ENCODE results near the gene NOS3.

Gene NOS3

DNA sequence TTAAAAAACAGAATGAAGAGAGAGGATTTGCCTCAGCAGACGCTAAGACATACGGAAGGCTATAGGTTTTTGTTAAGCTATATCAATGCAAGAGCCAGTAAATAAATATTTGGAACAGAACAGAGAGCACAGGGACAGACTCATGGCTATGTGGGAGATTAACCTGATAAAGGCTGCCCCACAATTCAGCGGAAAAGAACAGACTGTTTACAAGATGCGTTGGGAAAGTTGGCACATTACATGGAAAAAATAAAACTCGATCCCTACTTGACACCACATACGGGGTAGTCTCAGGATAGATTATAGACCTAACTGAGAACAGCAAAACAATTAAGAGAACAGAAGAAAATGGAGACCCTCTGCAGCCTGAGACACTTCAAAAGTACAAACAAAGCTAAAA lies 23.5 kb upstream of the NOS3 start:
- H3K4me3 ChIP-seq (ENCODE audit: low read length), result no peak overlapping the region
- TF ChIP-seq, protein P1, sequence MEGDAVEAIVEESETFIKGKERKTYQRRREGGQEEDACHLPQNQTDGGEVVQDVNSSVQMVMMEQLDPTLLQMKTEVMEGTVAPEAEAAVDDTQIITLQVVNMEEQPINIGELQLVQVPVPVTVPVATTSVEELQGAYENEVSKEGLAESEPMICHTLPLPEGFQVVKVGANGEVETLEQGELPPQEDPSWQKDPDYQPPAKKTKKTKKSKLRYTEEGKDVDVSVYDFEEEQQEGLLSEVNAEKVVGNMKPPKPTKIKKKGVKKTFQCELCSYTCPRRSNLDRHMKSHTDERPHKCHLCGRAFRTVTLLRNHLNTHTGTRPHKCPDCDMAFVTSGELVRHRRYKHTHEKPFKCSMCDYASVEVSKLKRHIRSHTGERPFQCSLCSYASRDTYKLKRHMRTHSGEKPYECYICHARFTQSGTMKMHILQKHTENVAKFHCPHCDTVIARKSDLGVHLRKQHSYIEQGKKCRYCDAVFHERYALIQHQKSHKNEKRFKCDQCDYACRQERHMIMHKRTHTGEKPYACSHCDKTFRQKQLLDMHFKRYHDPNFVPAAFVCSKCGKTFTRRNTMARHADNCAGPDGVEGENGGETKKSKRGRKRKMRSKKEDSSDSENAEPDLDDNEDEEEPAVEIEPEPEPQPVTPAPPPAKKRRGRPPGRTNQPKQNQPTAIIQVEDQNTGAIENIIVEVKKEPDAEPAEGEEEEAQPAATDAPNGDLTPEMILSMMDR (IDR thresholded peaks at IDR 0.05; ENCODE audit: insufficient read depth, low read depth, low read length, missing control alignments), result no peak
- DNase-seq (ENCODE audit: low read depth), result no peak

DNA sequence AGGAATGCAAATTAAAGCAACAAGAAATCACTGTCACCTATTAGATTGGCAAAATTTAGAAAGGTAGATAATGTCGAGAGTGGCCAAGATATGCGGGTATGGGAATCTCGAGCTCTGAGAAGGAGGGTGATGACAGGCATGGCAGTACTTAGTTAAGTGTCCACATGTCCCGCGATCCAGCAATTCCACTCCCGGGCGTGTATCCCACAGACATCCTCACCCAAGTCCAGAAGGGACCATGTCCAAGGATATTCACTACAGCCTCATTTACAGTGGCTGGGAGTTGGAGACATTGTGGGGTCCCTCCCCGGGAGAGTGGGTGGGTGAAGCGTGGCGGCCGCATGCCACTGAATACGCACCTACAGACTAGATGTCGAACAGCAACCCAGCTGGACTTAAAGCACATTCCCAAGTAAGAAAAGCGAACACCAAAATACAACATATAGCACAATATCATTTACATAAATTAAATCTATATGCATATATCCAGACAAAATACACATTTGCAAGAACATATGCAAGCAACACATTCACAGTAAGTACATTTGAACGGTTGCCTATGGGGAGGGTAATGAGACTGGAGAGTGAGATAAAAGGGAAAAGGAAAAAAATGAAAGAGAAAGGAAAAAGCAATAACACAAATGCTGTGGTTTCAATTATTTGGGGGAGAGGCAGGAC lies 22.6 kb upstream of the NOS3 start:
- no peak for DNase-seq (ENCODE audit: low read depth)
- no peak overlapping the region for H3K4me3 ChIP-seq (ENCODE audit: low read length)
- TF ChIP-seq, protein P1 (IDR thresholded peaks at IDR 0.05; ENCODE audit: insufficient read depth, low read depth, low read length, missing control alignments), result no peak

DNA sequence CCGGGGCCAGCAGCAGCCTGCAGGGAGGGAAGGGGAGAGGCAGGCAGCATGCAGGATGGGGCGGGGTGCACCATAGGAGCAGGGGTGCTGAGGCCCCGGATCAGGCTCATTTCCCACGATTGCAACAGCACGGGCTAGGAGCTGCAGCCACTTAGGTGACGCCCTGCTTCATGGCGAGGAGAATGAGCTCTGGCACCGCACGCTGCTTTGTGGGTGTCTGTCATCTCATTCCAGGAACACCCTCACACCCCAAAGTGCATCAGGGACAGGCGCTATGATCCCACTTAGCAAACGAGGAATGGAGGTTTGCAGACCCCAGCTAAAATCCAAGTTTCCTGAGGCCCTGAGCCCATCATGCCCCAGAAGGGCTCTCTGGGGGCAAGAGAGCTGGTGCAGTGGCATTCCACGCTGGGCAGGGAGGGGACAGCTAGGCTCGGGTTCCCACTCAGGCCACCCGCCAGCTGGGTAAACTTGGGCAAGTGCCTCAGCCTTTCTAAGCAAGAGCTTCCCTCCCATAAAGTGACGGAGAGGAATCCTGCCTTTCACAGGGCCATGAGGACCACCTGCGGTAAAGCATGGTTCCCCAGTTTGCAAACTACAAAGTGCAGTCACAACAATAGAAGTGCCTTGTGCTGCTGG lies 22.0 kb upstream of the NOS3 start:
- TF ChIP-seq, protein P1 (IDR thresholded peaks at IDR 0.05; ENCODE audit: insufficient read depth, low read depth, low read length, missing control alignments), result no peak
- no peak for DNase-seq (ENCODE audit: low read depth)
- H3K4me3 ChIP-seq (ENCODE audit: low read length), result no peak overlapping the region

DNA sequence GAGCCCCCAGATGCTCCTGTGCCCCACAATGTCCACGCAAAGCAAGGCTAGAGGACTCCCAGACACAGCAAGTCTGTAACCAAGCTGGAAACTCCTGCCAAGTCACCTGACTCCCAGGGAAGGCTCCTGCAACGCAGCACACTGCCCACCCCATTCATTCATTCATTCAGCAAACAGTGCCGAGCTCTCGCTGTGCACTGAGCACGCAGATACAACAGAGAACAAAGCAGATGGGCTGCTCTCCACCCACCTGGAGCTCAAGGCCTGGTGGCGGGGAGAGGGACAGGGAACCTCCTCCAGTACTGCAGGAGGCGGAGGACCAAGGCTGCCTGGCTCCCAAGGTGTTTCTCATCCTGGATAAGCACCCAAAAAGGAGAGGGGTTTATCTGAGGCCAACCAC lies 21.3 kb upstream of the NOS3 start:
- no peak overlapping the region for H3K4me3 ChIP-seq (ENCODE audit: low read length)
- TF ChIP-seq, protein P1 (IDR thresholded peaks at IDR 0.05; ENCODE audit: insufficient read depth, low read depth, low read length, missing control alignments), result no peak

DNA sequence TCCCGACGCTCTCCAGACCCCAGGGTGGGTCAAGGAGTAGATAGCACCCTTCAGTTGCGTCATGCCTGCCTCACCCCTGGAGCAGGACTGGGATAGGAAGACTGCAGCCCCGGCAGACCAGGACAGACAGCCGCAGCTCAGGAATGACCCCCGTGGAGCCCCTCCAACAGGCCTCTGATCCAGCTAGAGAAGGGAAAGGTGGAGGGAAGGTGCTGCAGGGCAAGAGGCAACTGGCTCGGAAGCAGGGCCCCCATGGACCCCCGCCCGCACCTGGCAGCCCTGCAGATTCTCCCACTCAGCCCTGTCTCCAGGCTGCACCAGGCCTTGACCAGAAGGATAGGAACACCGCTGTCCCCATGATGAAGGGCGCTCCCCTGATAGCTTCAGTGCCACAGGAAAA lies 20.4 kb upstream of the NOS3 start:
- no peak overlapping the region for H3K4me3 ChIP-seq (ENCODE audit: low read length)
- TF ChIP-seq, protein P1 (IDR thresholded peaks at IDR 0.05; ENCODE audit: insufficient read depth, low read depth, low read length, missing control alignments), result no peak
- no peak for DNase-seq (ENCODE audit: low read depth)

More for the DNA sequence above, 21.3 kb upstream of the NOS3 start:
- no peak for DNase-seq (ENCODE audit: low read depth)

DNA sequence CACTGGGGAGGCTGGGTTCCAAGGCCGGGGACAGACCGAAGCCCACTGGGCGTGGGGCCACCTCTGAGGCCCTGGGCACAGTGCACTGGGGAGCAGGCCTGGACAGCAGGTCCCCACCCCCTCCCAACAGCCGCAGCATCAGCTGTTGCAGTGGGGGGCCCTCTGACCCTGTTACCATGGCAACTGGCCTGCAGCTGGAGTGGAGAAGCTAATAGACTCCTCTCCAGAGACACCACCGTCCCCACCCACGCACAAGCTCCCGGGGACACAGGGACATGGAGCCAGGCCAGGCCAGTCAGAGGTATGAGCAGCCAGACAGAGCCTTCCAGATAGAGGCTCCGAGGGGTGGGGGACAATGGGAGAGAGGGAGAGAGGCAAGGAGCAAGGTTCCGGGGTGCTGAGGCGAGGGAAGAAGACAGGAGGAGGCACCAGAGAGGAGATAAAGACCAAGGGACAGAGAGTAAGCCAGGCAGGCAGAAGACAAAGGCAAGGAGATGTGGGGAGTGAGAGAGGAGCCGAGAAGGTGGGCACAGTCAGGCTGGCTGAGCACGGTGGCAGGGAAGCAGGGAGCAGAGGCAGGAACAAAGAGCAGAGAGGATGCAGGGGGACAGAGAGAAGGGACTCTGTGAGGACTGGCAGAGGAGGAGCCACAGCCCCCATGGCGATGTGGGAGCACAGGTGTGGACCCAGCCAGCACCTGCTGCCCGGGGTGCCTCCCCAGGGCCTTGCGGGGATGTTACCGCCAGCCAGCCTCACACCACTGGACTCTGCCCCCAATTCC lies 19.4 kb upstream of the NOS3 start:
- DNase-seq (ENCODE audit: low read depth), result no peak
- no peak overlapping the region for H3K4me3 ChIP-seq (ENCODE audit: low read length)
- TF ChIP-seq, protein P1 (IDR thresholded peaks at IDR 0.05; ENCODE audit: insufficient read depth, low read depth, low read length, missing control alignments), result no peak
